ENCODE results near the gene ZNF697. TPM values are rescaled to one million over a fixed set of nuclear protein-coding genes. Genes with fewer than 3 reads are reported as not detected.
"Not testable (repeated sequence)": the region's sequence is repeated elsewhere in the genome, so short reads cannot be mapped to it uniquely, and the experiment has no call there.

Gene ZNF697
- total RNA-seq, 1 donor from 2014 or later, result 3.0 TPM

GRCh38 chr1:119603241-119603640 lies 44.8 kb downstream of the ZNF697 start:
- not testable (repeated sequence) for DNase-seq (ENCODE audit: low read depth)

- DNase-seq (ENCODE audit: low read depth), result not testable (repeated sequence)
Observed at GRCh38 chr1:119602789-119603188, 45.3 kb downstream of the ZNF697 start.

- DNase-seq (ENCODE audit: low read depth), result no peak
Observed at GRCh38 chr1:119602169-119602568, 45.9 kb downstream of the ZNF697 start.

- DNase-seq (ENCODE audit: low read depth), result no peak
Observed at GRCh38 chr1:119600976-119601375, 47.1 kb downstream of the ZNF697 start.

- DNase-seq (ENCODE audit: low read depth), result no peak
Observed at GRCh38 chr1:119600561-119600960, 47.5 kb downstream of the ZNF697 start.

GRCh38 chr1:119595606-119596005 lies 52.5 kb downstream of the ZNF697 start:
- DNase-seq (ENCODE audit: low read depth), result no peak

- DNase-seq (ENCODE audit: low read depth), result no peak
Observed at GRCh38 chr1:119595168-119595567, 52.9 kb downstream of the ZNF697 start.

- DNase-seq (ENCODE audit: low read depth), result no peak
Observed at GRCh38 chr1:119594376-119594775, 53.7 kb downstream of the ZNF697 start.

GRCh38 chr1:119593805-119594204 lies 54.3 kb downstream of the ZNF697 start:
- DNase-seq (ENCODE audit: low read depth), result no peak

GRCh38 chr1:119590393-119590792 lies 57.7 kb downstream of the ZNF697 start:
- no peak for DNase-seq (ENCODE audit: low read depth)

- DNase-seq (ENCODE audit: low read depth), result no peak
Observed at GRCh38 chr1:119588621-119589020, 59.4 kb downstream of the ZNF697 start.

- DNase-seq (ENCODE audit: low read depth), result peak; percentile 99
Observed at GRCh38 chr1:119587341-119587740, 60.7 kb downstream of the ZNF697 start.

- DNase-seq (ENCODE audit: low read depth), result not testable (repeated sequence)
Observed at GRCh38 chr1:119585801-119586200, 62.3 kb downstream of the ZNF697 start.

- peak; percentile 87 for DNase-seq (ENCODE audit: low read depth)
Observed at GRCh38 chr1:119582801-119583200, 65.3 kb downstream of the ZNF697 start.

- DNase-seq (ENCODE audit: low read depth), result not testable (repeated sequence)
Observed at GRCh38 chr1:119581076-119581475, 67.0 kb downstream of the ZNF697 start.

- no peak for DNase-seq (ENCODE audit: low read depth)
Observed at GRCh38 chr1:119573886-119574285, 74.2 kb downstream of the ZNF697 start.

GRCh38 chr1:119569930-119570622 lies 78.0 kb downstream of the ZNF697 start:
- not testable (repeated sequence) for DNase-seq (ENCODE audit: low read depth)

Other genes starting within 250 kb of the ZNF697 start
- gene HSD3B2, start 233.1 kb downstream of the ZNF697 start, total RNA-seq, result not detected in 2 replicates
- gene HSD3B1, start 141.1 kb downstream of the ZNF697 start, total RNA-seq, result not detected in 2 replicates
- 23.9 and 26.6 TPM in 2 replicates for gene PHGDH, start 63.7 kb upstream of the ZNF697 start, total RNA-seq
- gene HMGCS2, start 120.6 kb upstream of the ZNF697 start, total RNA-seq, result not detected in 2 replicates
- gene REG4, start 163.2 kb upstream of the ZNF697 start, total RNA-seq, result not detected in 2 replicates
- not detected in 2 replicates for gene ADAM30, start 248.2 kb upstream of the ZNF697 start, total RNA-seq

Data from myocyte (in vitro differentiated cells).